Liver (tissue), 3 donors: ENCODE measurements around the gene CMTM8.

Experiments
- GABPA ChIP-seq, 2 donors: IDR thresholded peaks in 1 of 2; conservative IDR thresholded peaks in 1 of 2; 2 replicates each; pipeline ENCODE4 v1.6.1; 2016; ENCODE audit warnings: antibody characterized with exemption in 2 of 2, mild to moderate bottlenecking in 1 of 2, moderate library complexity in 1 of 2
- TF ChIP-seq, protein P1 (sequence below): fragments of 150-350 bp; IDR thresholded peaks from 2 replicates; pipeline ENCODE4 v1.5.1; 2017; ENCODE audit warnings: improper control_type of control experiment, low read depth, low read length; ENCODE audit not compliant: missing input control
- donor health status: healthy.
- donor health status: healthy.

DNA sequence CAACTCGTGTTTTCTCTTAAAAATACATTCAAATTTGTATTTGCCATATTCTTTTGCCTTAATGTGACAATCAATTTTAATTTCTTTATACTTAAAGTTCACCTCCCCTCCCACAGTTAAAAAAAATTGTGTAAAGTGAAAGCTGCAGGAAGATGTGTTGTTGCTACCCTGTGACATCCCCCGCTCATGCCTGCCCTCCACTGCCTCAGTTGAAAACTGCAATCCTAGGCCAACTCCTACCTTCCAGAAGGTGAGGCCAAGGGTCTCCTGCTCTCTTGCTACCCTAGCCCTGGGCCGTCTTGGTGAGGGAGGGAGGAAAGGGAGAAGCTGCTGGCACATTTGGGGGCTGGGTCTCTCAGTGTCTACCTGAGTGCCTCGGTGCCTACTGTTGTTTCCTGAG, 96.2 kb downstream of the CMTM8 start:
- TF ChIP-seq, protein P1, sequence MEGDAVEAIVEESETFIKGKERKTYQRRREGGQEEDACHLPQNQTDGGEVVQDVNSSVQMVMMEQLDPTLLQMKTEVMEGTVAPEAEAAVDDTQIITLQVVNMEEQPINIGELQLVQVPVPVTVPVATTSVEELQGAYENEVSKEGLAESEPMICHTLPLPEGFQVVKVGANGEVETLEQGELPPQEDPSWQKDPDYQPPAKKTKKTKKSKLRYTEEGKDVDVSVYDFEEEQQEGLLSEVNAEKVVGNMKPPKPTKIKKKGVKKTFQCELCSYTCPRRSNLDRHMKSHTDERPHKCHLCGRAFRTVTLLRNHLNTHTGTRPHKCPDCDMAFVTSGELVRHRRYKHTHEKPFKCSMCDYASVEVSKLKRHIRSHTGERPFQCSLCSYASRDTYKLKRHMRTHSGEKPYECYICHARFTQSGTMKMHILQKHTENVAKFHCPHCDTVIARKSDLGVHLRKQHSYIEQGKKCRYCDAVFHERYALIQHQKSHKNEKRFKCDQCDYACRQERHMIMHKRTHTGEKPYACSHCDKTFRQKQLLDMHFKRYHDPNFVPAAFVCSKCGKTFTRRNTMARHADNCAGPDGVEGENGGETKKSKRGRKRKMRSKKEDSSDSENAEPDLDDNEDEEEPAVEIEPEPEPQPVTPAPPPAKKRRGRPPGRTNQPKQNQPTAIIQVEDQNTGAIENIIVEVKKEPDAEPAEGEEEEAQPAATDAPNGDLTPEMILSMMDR: peak; percentile 9
- no peak for TF ChIP-seq GABPA (IDR thresholded peaks at IDR 0.05 in 1 of 2, conservative IDR thresholded peaks at IDR 0.05 in 1 of 2)
